GM10847 (cell line): ENCODE measurements around the gene NDST4.

Experiments used
- POLR2A ChIP-seq: IDR thresholded peaks from 2 replicates; pipeline ENCODE4 v1.6.1; 2011; ENCODE audit not compliant: insufficient read length; ENCODE audit errors: extremely low read depth

The NDST4 gene

DNA sequence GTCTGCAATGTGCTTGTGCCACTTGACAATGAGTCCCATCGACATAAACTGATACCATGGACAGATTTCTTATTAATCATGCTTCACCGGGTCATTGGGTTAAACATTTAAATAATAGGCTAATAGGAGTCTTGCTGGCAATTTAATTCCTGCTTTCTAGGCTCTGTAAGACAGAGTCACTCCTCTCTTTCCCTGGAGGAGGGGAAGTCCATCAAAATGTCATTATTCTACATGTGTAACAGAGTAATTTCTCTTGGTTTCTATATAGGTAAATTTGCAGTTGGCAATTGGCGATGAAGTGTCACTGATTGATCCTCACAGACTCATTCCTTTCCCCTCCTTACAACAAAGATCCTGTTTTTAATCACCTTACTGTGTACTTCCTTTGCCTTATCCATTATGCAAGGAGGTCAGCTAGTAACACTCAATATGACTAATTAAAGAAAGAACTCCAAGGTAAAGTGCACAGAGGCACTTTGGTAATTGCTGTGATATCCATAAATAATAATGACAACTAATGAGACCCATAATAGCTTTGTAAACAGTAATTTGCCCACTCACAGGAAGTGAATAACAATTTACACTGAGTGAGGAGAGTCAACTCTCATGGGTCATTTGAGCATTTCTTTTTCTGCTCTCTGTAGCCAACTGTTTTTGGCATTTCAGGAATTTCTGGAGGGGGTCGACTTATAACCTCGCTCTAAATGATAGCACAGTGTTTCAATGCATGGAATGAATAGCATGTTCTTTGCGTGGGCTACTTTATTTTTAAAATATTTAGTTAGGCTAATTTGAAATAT, 330.8 kb downstream of the NDST4 start:
- no peak for TF ChIP-seq POLR2A

DNA sequence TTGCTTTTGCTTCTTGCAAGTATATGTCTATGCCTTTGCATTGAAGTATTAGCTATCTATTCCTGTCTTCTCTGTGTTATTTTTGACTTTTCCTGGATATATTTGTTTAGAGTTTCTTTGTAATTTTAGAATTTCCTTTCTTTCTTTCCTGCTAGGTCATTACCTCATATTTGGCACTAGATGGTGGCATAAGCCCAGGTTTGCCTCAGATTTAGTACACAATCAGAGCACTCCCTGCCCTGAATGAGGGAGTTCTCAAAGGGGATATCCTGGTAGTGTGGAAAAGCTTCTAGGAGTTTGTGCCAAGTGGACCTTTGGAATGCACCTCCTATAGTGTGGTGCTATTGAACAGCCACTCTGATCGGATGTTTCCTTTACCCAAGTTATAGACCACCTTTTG, 333.2 kb downstream of the NDST4 start:
- TF ChIP-seq POLR2A: no peak
